ENCODE data around the gene NLRP3.
"Not testable (repeated sequence)": the region's sequence is repeated elsewhere in the genome, so short reads cannot be mapped to it uniquely, and the experiment has no call there.

NLRP3 gene

GRCh38 chr1:247456021-247456420, 40.0 kb downstream of the NLRP3 start:
- Histone ChIP-seq H3K27ac (peak overlapping the region in 5 of 11 experiments; percentile 9 to 60 (median 25); a peak in 6 of 22 replicates), H3K4me2 (peak overlapping the region in 5 of 11 experiments; percentile 44 to 94 (median 73); a peak in 10 of 22 replicates), H3K9me3 (replicated peaks in 1 of 11) (no peaks in the 10 kb centered on the region), H3K4me1 (peaks cover 0 to 85% (median 18%) of the 10 kb centered on the region in 10 experiments; a peak in 11 of 20 replicates), H3K36me3 (peaks cover 13 to 20% (median 17%) of the 10 kb centered on the region in 11 experiments; a peak in 21 of 22 replicates), H4K20me1 (peaks cover 0 to 50% (median 31%) of the 10 kb centered on the region in 11 experiments; a peak in 18 of 22 replicates), H3K4me3 (no peak overlapping the region), H3K9ac (peak overlapping the region in 1 of 11 experiments; percentile 27; a peak in 2 of 22 replicates), H3K27me3 (no peaks in the 10 kb centered on the region)
- TF ChIP-seq Cebpa-rat (IDR thresholded peaks at IDR 0.05), result no peak

- peak overlapping the region in 4 of 11 experiments; percentile 32 to 60 (median 54); a peak in 5 of 22 replicates for H3K27ac ChIP-seq
- H4K20me1 ChIP-seq, result peaks cover 0 to 39% (median 20%) of the 10 kb centered on the region in 11 experiments; a peak in 17 of 22 replicates
- H3K4me1 ChIP-seq, result peaks cover 0 to 75% (median 16%) of the 10 kb centered on the region in 10 experiments; a peak in 11 of 20 replicates
- TF ChIP-seq Cebpa-rat (IDR thresholded peaks at IDR 0.05), result no peak
- H3K36me3 ChIP-seq, result peaks cover 3 to 10% (median 6%) of the 10 kb centered on the region in 11 experiments; a peak in 20 of 22 replicates
- no peak overlapping the region for H3K4me3 ChIP-seq
- H3K9ac ChIP-seq, result peak overlapping the region in 1 of 11 experiments; percentile 52; a peak in 1 of 22 replicates
- H3K9me3 ChIP-seq (replicated peaks in 1 of 11), result peaks cover 0 to 5% (median 0%) of the 10 kb centered on the region in 11 experiments; a peak in 3 of 22 replicates
- peak overlapping the region in 4 of 11 experiments; percentile 35 to 94 (median 80); a peak in 7 of 22 replicates for H3K4me2 ChIP-seq
- no peaks in the 10 kb centered on the region for H3K27me3 ChIP-seq
Observed at GRCh38 chr1:247456914-247457639, 41.1 kb downstream of the NLRP3 start.

GRCh38 chr1:247459507-247459906, 43.5 kb downstream of the NLRP3 start:
- Histone ChIP-seq H3K4me1 (peaks cover 0 to 51% (median 12%) of the 10 kb centered on the region in 10 experiments; a peak in 11 of 20 replicates), H4K20me1 (peaks cover 0 to 15% (median 0%) of the 10 kb centered on the region in 11 experiments; a peak in 6 of 22 replicates)

GRCh38 chr1:247465796-247466195, 49.8 kb downstream of the NLRP3 start:
- Histone ChIP-seq H3K27me3 (no peaks in the 10 kb centered on the region), H3K4me1 (peaks cover 0 to 16% (median 3%) of the 10 kb centered on the region in 10 experiments; a peak in 8 of 20 replicates), H4K20me1 (no peaks in the 10 kb centered on the region), H3K4me3 (no peak overlapping the region), H3K9ac (no peak overlapping the region), H3K27ac (no peak overlapping the region), H3K9me3 (replicated peaks in 1 of 11) (peaks cover 7 to 20% (median 15%) of the 10 kb centered on the region in 11 experiments; a peak in 18 of 22 replicates), H3K36me3 (no peaks in the 10 kb centered on the region), H3K4me2 (peak overlapping the region in 5 of 11 experiments; percentile 2 to 57 (median 10); a peak in 7 of 22 replicates)
- no peak for TF ChIP-seq Cebpa-rat (IDR thresholded peaks at IDR 0.05)

More at GRCh38 chr1:247459507-247459906, 43.5 kb downstream of the NLRP3 start:
- TF ChIP-seq Cebpa-rat (IDR thresholded peaks at IDR 0.05), result no peak
- no peak overlapping the region for H3K9ac ChIP-seq
- H3K4me2 ChIP-seq, result peak overlapping the region in 2 of 11 experiments; percentile 24 to 29; a peak in 2 of 22 replicates
- peaks cover 7 to 20% (median 15%) of the 10 kb centered on the region in 11 experiments; a peak in 18 of 22 replicates for H3K9me3 ChIP-seq (replicated peaks in 1 of 11)
- no peak overlapping the region for H3K27ac ChIP-seq
- no peak overlapping the region for H3K4me3 ChIP-seq
- no peaks in the 10 kb centered on the region for H3K27me3 ChIP-seq
- no peaks in the 10 kb centered on the region for H3K36me3 ChIP-seq

GRCh38 chr1:247467129-247467528, 51.2 kb downstream of the NLRP3 start:
- Histone ChIP-seq H3K4me3 (no peak overlapping the region), H3K4me1 (peaks cover 0 to 16% (median 3%) of the 10 kb centered on the region in 10 experiments; a peak in 8 of 20 replicates), H3K27ac (no peak overlapping the region), H3K4me2 (no peak overlapping the region; a peak in 1 of 22 replicates), H3K9ac (no peak overlapping the region), H4K20me1 (no peaks in the 10 kb centered on the region), H3K9me3 (replicated peaks in 1 of 11) (peaks cover 7 to 16% (median 13%) of the 10 kb centered on the region in 11 experiments; a peak in 18 of 22 replicates), H3K27me3 (no peaks in the 10 kb centered on the region), H3K36me3 (no peaks in the 10 kb centered on the region)
- no peak for TF ChIP-seq Cebpa-rat (IDR thresholded peaks at IDR 0.05)

GRCh38 chr1:247468481-247469140, 52.6 kb downstream of the NLRP3 start:
- H3K4me2 ChIP-seq, result no peak overlapping the region
- H3K36me3 ChIP-seq, result no peaks in the 10 kb centered on the region
- H3K27me3 ChIP-seq, result no peaks in the 10 kb centered on the region
- H3K4me1 ChIP-seq, result peaks cover 0 to 16% (median 3%) of the 10 kb centered on the region in 10 experiments; a peak in 8 of 20 replicates
- TF ChIP-seq Cebpa-rat (IDR thresholded peaks at IDR 0.05), result no peak
- H4K20me1 ChIP-seq, result no peaks in the 10 kb centered on the region
- H3K9ac ChIP-seq, result no peak overlapping the region
- peaks cover 0 to 1% (median 0%) of the 10 kb centered on the region in 11 experiments; a peak in 4 of 22 replicates for H3K9me3 ChIP-seq (replicated peaks in 1 of 11)
- no peak overlapping the region for H3K4me3 ChIP-seq
- H3K27ac ChIP-seq, result no peak overlapping the region

GRCh38 chr1:247469141-247469535, 53.2 kb downstream of the NLRP3 start:
- peaks cover 0 to 2% (median 0%) of the 10 kb centered on the region in 11 experiments; a peak in 2 of 22 replicates for H3K9me3 ChIP-seq (replicated peaks in 1 of 11)
- H3K4me1 ChIP-seq, result peaks cover 0 to 16% (median 3%) of the 10 kb centered on the region in 10 experiments; a peak in 8 of 20 replicates
- H3K4me2 ChIP-seq, result no peak overlapping the region
- H3K27me3 ChIP-seq, result no peaks in the 10 kb centered on the region
- no peaks in the 10 kb centered on the region for H3K36me3 ChIP-seq
- H3K4me3 ChIP-seq, result no peak overlapping the region
- TF ChIP-seq Cebpa-rat (IDR thresholded peaks at IDR 0.05), result no peak
- no peak overlapping the region for H3K9ac ChIP-seq
- H4K20me1 ChIP-seq, result no peaks in the 10 kb centered on the region
- H3K27ac ChIP-seq, result no peak overlapping the region

- H3K36me3 ChIP-seq, H3K27me3 ChIP-seq, H3K4me3 ChIP-seq, H3K9ac ChIP-seq, H3K4me1 ChIP-seq, H4K20me1 ChIP-seq, H3K4me2 ChIP-seq: not testable (repeated sequence)
- peak overlapping the region in 1 of 11 experiments; percentile 30; a peak in 1 of 22 replicates for H3K27ac ChIP-seq
- peaks cover 10 to 19% (median 16%) of the 10 kb centered on the region in 11 experiments; a peak in 17 of 22 replicates for H3K9me3 ChIP-seq (replicated peaks in 1 of 11)
Observed at GRCh38 chr1:247470942-247471429, 55.0 kb downstream of the NLRP3 start.

All from BLaER1 treated with 17β-estradiol and CSF1 and Interleukin-3, amounts not matched to agents 10 nM and 100 nM (cell line).